GM12864 (cell line): ENCODE results near the gene PROK1.

Experiments
- DNase-seq: peaks from one replicate; pipeline ENCODE4 v3.0.0-alpha.2; 2011; ENCODE audit warnings: low read depth
- H3K4me3 ChIP-seq: 2 replicates; pipeline ENCODE4 v1.5.1; 2011; ENCODE audit warnings: mild to moderate bottlenecking, low read depth, low read length, control low read depth
- CTCF ChIP-seq: IDR thresholded peaks from 2 replicates; pipeline ENCODE4 v1.5.1; 2011; ENCODE audit warnings: low read depth, mild to moderate bottlenecking, moderate library complexity, low read length, control low read depth, inconsistent platforms; ENCODE audit errors: missing control alignments

The PROK1 gene

DNA sequence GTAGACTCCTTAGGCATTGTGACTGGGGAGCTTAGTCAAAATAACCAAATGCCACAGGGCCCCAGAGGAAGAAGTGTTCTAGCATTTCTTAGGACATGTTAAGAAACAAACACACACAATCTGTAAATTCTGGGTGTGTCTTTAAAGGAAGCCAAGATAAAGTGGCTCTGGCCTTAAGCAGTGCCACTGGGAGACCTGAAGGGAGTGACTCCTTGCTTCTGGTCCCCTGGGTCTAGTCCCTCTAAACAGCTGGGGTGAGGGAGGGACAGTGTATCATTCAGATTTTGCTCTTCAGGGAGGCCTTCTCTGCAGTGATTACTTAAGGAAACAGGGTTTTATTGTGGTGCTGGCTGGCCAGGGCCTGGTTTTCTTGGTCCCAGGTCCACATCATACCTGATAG is 9.1 kb upstream of the PROK1 start:
- no peak for TF ChIP-seq CTCF
- no peak overlapping the region for H3K4me3 ChIP-seq
- no peak for DNase-seq

DNA sequence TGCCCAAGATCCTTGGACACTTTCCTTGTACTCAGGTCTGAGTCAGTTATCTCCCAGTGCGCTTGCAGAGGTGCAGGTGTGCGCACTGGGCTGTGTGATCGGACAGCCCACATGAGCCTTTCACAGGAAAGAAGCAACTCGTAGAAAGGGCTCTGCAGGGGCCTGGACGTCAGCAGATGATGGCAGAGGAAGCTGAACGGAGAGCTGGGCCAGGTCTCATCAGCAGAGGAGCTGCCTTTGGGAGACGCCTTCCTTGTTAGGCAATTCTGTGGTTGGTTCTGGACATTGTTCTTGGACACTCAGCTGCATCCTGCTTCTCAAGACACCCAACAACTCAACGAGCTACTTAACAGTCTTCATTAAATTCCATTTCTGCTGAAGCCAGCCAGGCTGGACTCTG is 7.5 kb upstream of the PROK1 start:
- no peak for DNase-seq

DNA sequence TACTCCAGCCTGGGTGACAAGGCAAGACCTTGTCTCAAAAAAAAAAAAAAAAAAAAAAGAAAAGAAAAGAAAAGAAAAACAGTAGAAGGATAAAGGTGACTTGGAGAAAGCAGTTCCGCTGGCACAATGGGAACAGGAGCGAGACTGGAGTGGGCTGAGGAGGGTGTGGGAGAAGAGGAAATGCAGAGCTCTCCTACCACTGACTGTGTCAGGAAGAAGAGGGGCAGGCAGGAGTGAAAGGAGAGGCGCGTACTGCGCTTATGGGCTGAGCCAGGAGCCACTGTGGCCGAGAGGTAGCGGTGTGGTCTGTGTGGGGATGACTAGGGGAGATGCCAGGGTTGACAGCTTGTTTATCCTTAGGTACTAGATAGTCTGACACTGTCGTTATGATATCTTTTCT is 6.4 kb upstream of the PROK1 start:
- TF ChIP-seq CTCF, result no peak
- no peak overlapping the region for H3K4me3 ChIP-seq
- no peak for DNase-seq

More for the DNA sequence above, 7.5 kb upstream of the PROK1 start:
- no peak for TF ChIP-seq CTCF
- no peak overlapping the region for H3K4me3 ChIP-seq

DNA sequence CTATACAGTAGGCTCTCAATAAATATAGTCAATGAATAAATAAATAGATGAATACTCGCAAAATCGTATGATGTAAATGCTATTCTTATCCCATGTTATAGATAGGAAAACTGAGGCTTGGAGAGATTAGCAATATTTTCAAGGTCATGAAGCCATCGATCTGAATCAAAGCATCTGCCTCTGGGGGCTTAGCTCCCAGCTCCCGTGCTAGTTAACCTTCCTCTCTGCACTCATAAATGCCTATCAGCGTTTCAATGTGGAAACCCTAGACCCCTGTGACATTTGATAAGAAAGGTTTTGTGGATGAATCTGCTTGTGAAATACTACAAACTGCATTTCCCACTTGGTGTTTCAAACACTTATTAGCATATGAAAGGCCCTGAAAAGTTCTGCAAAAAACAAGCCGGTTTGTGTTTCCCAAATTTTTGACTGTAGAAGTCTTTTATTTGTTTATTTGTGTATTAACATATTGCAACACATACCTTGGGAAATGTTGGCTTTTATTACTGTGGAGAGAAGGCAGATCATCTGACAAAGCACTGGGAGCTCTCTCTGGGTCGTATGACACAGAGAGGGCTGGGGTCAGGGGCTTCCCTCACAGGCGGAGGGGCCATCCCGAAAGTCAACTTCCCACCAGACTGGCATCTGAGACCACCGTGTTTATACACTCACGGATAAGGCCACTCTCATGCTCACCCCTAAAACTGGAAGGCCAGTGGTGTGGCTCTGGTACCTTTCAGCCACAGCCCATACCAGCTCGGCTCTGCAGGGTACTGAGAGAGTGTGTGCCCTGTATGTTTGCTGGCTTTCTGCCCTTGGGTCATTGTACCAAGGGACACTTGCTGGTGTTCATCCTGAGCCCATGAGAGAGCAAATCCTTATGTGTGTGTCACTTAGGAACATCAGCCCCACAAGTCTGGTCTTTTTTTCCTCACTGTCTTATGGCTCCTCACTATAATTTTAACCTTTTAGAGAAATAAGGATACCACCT is 993 bp upstream of the PROK1 start:
- no peak for TF ChIP-seq CTCF

GRCh38 chr1:110452330-110452729 is 1.4 kb downstream of the PROK1 start:
- no peak overlapping the region for H3K4me3 ChIP-seq
- DNase-seq, result no peak
- no peak for TF ChIP-seq CTCF

More for the DNA sequence above, 993 bp upstream of the PROK1 start:
- DNase-seq, result no peak
- no peak overlapping the region for H3K4me3 ChIP-seq

- no peak for DNase-seq
- no peak for TF ChIP-seq CTCF
- H3K4me3 ChIP-seq, result no peak overlapping the region
These were observed 2.9 kb downstream of the PROK1 start for GRCh38 chr1:110453829-110454228.
